ENCODE results near the gene FLT3LG.

DNA sequence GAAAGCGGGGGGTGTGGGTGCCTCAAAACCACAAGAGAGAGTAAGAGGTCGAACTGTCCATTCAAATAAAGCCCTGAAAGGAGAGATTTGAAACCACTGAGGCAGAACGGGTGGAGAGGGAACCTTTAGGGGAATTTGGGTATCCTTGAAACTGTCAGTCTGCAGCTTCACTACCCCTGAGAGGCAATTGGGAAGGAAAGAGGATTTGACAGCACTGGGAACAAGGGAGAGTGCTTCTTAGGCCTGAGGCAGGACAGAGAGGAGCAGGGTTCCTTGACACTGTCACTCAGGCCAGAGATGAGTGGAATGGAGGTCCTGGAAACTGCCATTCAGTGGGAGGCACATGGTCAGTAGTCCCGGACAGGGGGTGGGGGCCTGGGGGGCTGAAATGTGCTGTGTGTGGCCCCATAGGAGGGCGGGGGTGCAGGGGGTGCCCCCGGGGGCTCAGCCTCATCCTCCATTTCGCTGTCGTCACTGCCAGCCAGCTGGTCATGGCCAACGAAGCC lies 43.8 kb upstream of the FLT3LG start:
- TF ChIP-seq EZH2 (optimal IDR thresholded peaks at IDR 0.05; ENCODE audit: low read depth, low read length) (no peak), EZH2phosphoT487 (IDR thresholded peaks at IDR 0.05; ENCODE audit: low read length) (no peak)
